ENCODE measurements around the gene CEP350. TPM values are rescaled to one million over a fixed set of nuclear protein-coding genes. Genes with fewer than 3 reads are reported as not detected.

The CEP350 gene
- total RNA-seq, 1 donor from 2014 or later, result 60.8 TPM

GRCh38 chr1:180065408-180065807, 110.8 kb downstream of the CEP350 start:
- DNase-seq (no peak), ATAC-seq (ENCODE audit: low read depth) (no peak)
- Mint-ChIP-seq H3K27ac (no peak overlapping the region), H3K4me1 (no peaks in the 10 kb centered on the region), H3K4me3 (no peak overlapping the region), H3K27me3 (no peaks in the 10 kb centered on the region), H3K9me3 (no peaks in the 10 kb centered on the region), H3K36me3 (ENCODE audit: low read depth) (peaks cover 66% of the 10 kb centered on the region)
- intact Hi-C loops (cut with micrococcal nuclease), result no loop called here
- CTCF ChIA-PET, result no interaction called here
- POLR2A ChIA-PET, result interaction anchor here (0.7 kb wide), 1 partner anchor 10 kb away, joined by 3 read pairs; no protein-coding TSS in a partner anchor
- TF ChIP-seq CTCF (IDR thresholded peaks at IDR 0.05), result no peak

GRCh38 chr1:180066150-180066549, 111.5 kb downstream of the CEP350 start:
- POLR2A ChIA-PET, result no interaction called here
- CTCF ChIA-PET, result no interaction called here
- Mint-ChIP-seq H3K4me1 (no peaks in the 10 kb centered on the region), H3K4me3 (no peak overlapping the region), H3K9me3 (no peaks in the 10 kb centered on the region), H3K36me3 (ENCODE audit: low read depth) (peaks cover 69% of the 10 kb centered on the region), H3K27me3 (no peaks in the 10 kb centered on the region), H3K27ac (no peak overlapping the region)
- TF ChIP-seq CTCF (IDR thresholded peaks at IDR 0.05), result no peak
- ATAC-seq (ENCODE audit: low read depth) (no peak), DNase-seq (no peak)
- intact Hi-C loops (cut with micrococcal nuclease), result loop anchor here (1.0 kb wide), 1 partner anchor 13 kb away; no protein-coding TSS in a partner anchor

GRCh38 chr1:180070286-180070685, 115.7 kb downstream of the CEP350 start:
- Mint-ChIP-seq H3K4me1 (no peaks in the 10 kb centered on the region), H3K27me3 (no peaks in the 10 kb centered on the region), H3K9me3 (no peaks in the 10 kb centered on the region), H3K27ac (no peak overlapping the region), H3K36me3 (ENCODE audit: low read depth) (peaks cover 67% of the 10 kb centered on the region), H3K4me3 (no peak overlapping the region)
- intact Hi-C loops (cut with micrococcal nuclease), result no loop called here
- POLR2A ChIA-PET, result interaction anchor here (0.7 kb wide), 1 partner anchor 1233 kb away, joined by 5 read pairs; no protein-coding TSS in a partner anchor
- no peak for TF ChIP-seq CTCF (IDR thresholded peaks at IDR 0.05)
- no peak for DNase-seq
- ATAC-seq (ENCODE audit: low read depth), result no peak
- CTCF ChIA-PET, result no interaction called here

- no peak for ATAC-seq (ENCODE audit: low read depth)
- no peaks in the 10 kb centered on the region for H3K9me3 Mint-ChIP-seq
- no peak for DNase-seq
- peaks cover 71% of the 10 kb centered on the region for H3K36me3 Mint-ChIP-seq (ENCODE audit: low read depth)
- ChIA-PET CTCF (no interaction called here), POLR2A (no interaction called here)
- H3K27ac Mint-ChIP-seq, result no peak overlapping the region
- no peaks in the 10 kb centered on the region for H3K4me1 Mint-ChIP-seq
- no peaks in the 10 kb centered on the region for H3K27me3 Mint-ChIP-seq
- no peak for TF ChIP-seq CTCF (IDR thresholded peaks at IDR 0.05)
- intact Hi-C loops (cut with micrococcal nuclease), result no loop called here
- no peak overlapping the region for H3K4me3 Mint-ChIP-seq
Observed at GRCh38 chr1:180071759-180072158, 117.1 kb downstream of the CEP350 start.

GRCh38 chr1:180080439-180080838, 125.8 kb downstream of the CEP350 start:
- ATAC-seq (ENCODE audit: low read depth) (no peak), DNase-seq (no peak)
- H3K9me3 Mint-ChIP-seq, result no peaks in the 10 kb centered on the region
- ChIA-PET POLR2A (no interaction called here), CTCF (no interaction called here)
- peaks cover 53% of the 10 kb centered on the region for H3K36me3 Mint-ChIP-seq (ENCODE audit: low read depth)
- no peak for TF ChIP-seq CTCF (IDR thresholded peaks at IDR 0.05)
- H3K4me3 Mint-ChIP-seq, result no peak overlapping the region
- H3K4me1 Mint-ChIP-seq, result no peaks in the 10 kb centered on the region
- H3K27me3 Mint-ChIP-seq, result no peaks in the 10 kb centered on the region
- H3K27ac Mint-ChIP-seq, result no peak overlapping the region
- intact Hi-C loops (cut with micrococcal nuclease), result no loop called here
